GM21367 (cell line): ENCODE results near the gene CIROP.

Experiments
- ATAC-seq: cut with Tn5 transposase; IDR thresholded peaks from one replicate; pipeline ENCODE4 v1.9.1; 2021; ENCODE audit not compliant: unreplicated experiment

Gene CIROP

DNA sequence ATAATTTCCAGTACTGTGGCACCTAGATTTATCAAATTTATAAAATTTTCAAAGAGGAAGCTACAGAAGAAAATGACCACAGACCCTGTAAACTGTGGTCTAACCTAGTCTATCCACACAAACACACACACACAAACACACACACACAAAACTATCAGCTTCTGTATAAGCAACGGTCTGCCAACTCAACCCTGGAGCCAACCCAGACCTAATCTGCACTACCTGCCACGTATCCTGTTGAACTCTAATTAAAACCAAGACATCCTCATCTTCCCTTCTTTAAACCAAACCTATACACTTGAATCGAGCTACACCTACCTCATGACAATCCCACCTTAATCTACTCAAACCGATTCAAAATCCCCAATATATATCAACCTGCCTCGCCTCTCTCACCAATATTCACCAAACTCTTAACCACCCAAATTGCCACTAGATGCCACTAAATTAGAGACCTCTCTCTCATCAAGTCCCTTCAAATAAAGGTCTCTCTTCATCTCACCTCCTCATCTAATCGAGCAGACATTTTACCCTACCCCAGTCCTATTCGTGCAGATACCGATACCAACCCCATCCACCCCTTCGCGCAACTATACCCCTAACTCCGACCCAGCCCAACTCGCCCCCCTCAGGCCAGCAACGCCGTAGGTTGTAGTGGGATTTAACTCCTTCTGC, 10.7 kb downstream of the CIROP start:
- ATAC-seq: no peak

DNA sequence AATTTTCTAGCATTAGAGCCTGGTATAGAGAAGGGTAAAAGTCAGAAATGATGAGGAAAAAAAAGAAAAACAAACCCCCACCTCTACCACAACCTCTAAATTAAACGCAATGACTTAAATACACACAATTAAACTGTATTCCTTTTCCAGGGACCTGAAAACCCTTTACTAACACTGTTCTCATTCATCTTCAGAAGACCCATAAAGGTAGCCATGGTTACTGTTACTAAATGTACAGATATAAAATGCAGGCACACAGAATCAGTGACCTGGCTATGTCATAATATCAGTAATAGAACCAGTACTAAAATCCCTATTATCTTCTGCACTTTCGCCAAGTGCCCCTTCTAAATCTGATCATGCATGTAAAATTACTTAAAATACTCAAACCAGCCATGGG, 11.3 kb downstream of the CIROP start:
- no peak for ATAC-seq

DNA sequence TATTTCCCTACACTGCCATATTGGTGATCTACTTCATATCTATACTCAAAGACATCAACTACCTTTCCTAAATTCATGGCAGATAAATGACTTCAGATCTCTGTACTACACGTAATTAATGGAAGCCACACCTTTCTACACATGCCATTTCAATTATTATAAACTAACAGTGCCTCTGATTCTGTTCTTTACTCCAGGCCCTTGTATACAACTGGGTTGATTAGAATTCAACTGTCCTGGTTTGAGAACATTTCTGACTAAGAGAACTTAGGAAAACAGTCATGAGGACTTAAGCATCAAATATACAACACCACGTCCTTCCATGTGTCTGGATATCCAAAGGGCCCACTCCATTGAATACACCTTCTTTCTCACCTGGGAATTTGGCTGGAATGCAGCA, 11.7 kb downstream of the CIROP start:
- no peak for ATAC-seq

DNA sequence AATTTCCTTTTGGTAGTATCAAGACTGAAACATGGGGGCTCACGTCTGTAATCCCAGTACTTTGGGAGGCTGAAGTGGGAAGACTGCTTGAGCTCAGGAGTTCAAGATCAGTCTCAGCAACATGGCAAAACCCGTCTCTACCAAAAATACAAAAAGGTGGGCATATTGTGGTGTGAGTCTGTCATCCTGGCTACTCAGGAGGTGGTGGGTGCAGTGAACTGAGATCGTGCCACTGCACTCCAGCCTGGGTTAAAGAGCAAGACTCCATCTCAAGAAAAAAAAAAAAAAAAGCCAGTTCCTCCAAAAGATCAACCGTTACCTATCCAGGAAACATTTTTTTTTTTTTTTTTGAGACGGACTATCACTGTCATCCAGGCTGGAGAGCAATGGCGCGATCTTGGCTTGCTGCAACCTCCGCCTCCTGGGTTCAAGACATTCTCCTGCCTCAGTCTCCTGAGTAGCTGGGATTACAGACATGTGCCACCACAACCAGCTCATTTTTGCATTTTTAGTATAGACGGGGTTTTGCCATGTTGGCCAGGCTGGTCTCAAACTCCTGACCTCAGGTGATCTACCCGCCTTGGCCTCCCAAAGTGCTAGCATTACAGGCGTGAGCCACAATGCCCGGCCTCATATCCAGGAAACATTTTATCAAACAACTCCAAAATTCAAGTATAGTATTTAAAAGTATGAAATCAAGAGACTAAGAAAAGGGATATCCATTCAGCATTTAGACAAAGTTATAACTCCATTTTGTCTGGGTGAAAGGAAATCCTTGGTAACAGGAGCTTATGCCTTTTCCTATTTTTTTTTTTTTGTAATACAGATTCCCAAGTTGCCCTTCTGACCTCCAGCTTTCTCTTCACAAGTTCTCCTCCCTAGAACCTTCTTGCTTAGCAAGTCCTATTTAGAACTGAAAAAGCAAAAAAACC, 13.2 kb downstream of the CIROP start:
- no peak for ATAC-seq

DNA sequence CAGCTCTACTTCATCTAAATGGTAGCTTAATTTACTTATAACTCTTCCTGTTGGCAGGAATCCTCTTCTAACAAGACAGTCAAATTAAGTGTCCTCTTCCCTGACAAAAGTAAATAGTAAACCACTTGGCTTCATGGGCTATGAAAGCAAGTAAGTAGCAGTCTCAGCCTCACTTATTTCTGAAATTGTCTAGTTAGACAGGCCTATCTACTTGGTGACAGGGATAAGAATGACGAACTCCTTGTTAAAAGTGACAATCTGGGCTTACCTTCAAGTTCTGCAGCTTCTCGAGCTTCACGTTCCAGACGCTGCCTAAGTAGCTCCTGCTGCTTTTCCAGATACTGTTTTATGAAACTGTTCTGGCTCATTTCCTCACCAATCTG, 14.5 kb downstream of the CIROP start:
- ATAC-seq: no peak

DNA sequence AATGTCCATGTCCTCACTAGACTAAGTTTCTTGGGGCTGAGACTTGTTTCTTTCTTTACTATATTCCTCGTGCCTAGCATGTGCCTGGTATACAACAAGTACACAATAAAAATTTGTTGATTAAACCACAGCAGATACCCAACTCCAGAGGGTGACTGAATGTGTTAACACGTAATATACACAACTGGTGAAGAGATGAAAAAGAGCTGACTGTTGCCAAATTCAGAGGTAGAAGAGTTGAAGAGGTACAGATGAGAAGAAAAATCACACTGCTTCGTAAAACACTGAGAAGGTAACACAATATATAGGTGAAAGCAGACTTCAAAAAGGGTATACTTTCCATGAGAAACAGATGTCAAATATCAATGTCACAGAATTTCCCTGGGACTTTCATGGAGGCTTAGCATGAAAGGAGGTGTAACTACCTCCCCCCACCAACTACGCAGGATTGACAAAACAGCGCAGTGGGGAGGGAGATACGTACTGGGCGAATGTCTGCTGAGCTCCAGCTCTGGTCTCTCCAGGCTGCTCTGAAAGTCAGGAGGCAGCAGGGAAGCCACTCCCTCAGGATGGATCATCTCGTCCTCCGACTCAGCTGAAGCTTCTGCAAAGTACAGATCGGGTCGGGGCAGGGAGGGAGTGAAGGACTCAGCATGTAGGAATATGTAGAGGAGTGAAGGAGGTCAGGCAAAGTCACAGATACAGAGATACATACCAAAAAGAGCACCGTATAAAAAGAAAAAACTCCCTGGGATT, 15.1 kb downstream of the CIROP start:
- no peak for ATAC-seq

DNA sequence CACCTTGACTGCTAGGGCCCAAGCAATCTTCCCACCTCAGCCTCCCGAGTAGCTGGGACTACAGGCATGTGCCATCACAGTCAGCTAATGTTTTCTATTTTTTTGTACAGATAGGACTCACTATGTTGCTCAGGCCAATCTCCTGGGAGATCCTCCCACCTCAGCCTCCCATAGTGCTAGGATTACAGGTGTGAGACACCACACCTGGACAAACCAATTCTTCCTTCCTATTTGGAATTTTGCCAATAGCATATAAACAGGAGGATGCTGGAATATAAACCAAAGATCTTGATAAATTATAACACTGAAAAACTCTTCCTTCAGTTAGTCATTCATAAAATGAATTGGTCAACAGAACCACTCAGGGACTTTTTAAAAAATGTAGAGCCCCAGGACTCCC, 18.2 kb downstream of the CIROP start:
- ATAC-seq: no peak

DNA sequence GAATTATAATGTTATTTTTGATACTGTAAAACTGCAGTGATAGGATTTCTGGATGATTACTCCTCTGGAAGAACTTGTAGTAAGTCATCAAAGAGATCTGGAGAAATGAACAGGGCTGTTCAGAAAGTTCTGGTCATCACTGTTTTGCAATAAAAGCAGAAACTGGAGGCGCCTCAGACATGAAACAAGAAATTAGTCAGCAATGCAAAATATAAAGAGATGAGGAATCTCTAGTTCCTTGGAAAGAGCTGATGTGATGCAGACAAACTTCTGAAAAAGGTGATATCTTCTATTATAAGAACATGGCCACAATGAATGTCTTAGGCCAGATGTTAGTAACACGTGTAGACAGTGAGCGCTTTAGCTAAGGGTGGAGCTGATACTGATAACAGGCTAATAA, 19.3 kb downstream of the CIROP start:
- ATAC-seq: no peak

DNA sequence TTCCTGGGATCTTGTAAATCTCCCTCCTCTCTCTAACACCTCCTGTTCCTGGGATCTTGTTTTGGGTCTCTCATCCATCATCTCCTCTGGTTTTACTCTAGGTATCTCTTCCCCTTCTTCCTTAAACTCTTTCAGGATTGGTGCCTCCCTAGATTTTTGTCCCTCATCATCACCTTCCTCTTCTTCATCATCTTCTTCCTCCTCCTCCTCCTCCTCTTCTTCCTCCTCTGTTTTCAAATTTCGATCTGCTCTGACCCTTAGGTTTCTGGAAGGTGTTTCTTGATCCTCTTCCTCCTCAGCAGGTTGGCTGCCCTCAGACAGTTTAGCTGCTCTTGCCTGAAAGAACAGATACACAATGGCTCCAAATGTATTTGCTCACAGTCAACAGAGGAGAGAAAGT, 24.3 kb downstream of the CIROP start:
- ATAC-seq: no peak

DNA sequence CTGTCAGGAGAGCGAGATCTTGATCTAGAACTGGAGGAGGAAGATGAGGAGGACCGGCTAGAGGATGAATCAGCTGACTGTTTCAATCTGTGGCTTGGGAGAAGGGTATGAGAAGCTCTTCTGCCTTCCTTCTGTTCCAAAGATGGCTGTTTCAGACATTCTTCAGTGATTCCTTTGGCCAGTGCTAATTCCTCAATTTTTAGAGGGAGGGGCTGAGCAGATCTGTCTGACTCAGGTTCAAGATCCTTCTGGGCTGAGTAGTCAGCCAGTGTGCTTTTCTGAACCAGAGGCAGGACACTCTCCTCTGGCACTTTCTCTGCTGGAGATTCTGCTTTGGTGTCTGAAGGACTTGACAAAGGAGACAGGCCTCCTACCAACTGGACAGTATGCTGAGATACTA, 25.1 kb downstream of the CIROP start:
- no peak for ATAC-seq

DNA sequence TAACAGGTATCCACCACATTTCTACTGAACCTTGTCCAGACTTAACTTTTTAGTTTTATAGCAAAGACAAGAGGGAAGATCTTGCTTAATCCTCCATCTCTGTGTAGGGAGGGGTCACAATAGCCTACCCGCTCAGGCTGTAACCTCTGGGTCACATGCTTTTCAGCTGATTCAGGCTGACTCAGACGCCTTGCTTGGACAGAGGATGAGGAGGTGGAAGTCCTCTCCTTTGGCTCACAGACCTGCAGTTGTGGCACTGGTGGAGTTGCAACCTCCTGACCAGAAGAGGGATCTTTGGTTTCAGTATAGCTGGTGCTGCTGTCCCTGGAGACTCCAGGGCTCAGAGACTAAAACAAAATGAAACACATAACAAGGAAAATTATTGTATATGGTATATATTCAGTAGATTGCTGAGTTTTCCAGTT, 26.1 kb downstream of the CIROP start:
- ATAC-seq: no peak

DNA sequence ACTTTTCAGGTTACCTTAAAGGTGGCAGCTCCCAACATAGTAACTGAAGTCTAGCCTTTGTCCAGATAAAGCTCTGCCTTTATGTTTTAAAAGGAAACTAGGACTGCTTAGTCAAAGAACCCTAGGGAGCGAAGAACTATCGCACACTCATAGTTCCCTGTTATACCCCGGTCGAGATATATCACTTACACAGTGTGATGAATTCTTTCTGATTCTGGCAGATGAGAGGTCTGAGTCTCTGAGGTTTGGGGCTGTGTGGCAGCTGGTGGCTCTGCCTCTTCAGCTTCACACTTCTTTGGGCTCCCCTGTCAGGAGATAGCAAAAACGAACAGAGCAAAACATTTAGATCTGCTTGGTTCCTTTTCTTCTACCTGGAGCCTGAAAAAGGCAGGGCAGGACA, 26.8 kb downstream of the CIROP start:
- no peak for ATAC-seq

DNA sequence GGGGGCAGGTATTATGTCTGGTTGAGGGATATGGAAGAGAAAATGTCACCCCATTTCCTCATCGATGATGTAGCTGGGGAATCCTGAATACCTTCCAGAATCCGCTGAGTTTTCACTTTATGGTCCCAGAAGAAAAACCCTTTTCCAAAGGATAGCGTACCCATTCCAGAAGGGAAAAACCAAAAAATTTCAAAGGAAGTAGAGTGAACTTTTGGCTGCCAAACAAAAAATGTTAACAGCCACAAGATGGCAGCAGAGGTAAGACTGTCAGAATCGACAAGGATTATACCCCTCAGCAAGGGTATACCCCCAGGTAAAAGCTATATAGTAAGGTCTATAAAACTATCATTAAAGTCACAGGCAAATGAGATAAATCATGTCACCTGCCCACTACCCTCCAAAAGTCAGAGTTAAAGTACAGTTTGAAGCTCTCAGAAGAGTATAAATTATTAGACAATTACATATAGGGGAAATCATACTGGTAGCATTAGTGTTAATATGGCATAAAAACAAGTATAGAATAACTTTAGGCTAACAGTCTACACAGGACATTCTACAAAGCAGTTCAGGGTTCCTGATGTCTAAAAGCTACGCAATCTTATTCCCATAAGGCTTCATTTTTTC, 27.9 kb downstream of the CIROP start:
- ATAC-seq: no peak

DNA sequence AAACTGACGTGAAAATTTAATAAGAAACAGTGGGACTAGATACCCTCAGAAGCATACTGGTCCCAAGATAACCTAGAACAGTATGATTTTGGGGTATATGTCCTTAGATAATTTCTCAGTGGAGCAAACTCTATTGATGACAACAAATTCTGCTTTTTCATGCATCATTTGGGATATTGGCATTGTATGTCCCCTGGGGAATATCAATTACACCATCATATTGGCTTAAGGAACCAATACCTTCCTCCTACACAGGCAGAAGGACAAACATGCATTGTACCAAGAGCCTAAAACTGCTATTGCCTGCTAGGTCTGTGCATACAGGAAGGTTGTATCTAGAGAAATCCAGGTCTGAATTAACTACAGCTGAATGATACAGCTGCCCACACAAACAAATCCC, 29.9 kb downstream of the CIROP start:
- no peak for ATAC-seq

DNA sequence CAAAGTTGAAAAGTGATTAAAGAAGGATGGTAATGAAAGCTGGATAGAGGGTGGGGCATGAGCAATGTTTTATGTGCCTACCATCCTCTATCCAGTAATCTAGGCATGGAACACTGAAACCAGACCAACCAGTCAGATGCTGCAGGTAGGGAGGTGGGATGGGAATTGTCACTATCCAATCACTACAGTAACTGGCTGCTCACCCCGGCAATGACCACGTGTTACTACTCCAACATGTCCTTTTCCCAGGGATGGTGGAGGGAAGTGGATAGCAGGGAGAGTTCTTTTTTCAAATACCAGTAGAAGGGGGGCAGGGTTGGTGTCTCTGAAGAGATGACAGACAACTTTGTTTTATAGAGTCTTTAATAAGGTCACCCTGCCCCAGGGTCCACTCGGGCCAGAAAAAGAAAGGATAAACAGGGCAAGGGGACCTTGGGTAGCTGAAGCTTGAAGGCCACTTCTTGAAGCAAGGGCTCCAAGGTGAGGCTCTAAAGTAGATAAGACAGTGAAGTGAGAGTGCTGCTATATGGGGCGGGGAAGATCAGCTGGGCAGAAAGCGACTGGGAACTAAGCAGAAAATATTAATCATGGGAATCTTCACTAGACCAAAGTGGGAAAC, 32.8 kb downstream of the CIROP start:
- no peak for ATAC-seq

DNA sequence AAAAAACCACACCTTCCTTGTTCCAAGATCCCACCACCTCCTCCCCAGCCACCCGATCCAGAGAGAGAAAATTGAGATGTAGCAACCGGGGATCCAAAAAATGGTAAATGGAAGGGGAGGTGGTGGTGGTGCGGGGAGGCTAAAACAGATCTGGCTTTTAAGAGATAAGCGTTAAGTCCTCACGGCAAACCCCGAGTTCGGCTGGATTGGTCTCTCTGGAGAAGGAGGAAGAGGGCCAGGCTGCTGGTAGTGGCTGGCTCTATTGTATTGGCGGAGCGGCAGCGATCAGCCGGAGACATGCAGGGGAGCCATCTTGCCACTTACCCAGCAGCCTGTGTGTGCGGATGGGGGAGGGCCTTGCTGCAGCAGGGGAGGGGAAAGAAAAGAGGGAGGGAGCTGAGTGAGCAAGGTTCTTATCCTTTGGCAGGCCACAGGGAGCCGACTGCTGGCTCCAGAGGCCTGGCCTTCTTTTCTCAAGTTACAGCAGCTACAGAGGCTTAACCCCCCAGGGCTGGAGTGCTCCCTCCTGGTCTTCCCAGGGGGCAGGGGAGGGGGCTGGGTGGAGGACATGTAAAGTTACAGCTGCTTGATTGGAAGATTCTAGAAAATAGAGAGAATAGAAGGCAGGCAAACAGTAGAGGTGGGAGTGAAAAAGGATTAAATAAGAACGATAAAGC, 33.4 kb downstream of the CIROP start:
- peak; percentile 91 for ATAC-seq

DNA sequence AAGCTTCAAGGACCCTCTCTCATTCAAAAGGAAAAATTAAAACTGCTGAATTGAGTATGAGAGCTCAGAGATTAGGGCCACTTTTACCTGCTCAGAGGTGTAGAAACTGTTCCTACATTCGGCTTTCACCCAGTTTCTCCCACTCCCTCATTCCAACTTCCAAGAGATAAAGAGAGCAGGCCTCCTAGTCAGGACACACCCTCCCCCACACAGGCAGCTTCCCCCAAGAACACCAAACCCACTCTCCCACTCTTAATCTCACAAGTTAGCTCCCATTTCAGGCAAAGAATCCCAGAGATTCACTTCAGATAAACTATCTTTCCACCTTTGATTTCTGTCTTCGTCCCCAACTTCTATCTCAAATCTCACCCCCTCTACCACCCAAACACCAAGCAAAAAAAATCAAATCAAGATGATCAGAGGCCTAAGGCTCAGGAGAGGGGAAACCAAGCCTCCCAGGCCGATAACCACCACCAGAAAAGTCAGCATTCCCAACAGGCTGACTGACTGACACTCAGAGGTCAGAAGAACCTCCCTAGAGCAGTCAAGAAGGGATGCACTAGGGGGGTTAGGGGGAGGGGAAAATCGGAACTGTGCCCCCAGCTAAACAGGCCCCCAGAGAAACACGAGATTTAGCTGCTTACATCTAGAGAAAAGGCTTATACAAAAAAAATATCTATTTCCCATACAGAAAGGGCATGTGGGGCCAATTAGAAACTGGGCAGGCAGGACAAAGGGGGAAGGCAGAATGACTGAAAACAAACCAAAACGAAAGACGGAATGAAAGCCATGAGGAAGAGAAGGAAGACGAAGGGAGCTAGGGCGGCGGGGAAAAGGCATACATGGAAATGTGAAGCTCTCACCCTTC, 34.3 kb downstream of the CIROP start:
- ATAC-seq: no peak

DNA sequence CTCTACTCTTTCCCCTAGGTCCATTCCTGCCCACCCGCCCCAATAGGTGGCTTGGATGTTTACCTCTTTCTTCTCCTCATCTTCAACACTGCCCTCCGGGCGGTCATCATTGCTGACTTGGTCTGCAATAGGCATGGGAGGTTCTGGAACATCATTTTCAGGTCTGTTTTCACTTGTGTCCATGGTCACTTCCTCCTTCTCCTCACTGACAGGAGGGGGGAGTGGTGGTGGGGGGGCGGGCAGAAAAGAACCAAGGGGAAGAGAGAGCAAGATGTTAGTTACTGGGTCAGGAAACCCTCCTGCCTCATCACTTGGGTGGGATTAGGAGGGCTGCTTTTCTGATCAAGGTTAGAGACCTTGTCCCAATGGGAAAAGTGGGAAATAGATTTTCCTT, 35.4 kb downstream of the CIROP start:
- no peak for ATAC-seq

DNA sequence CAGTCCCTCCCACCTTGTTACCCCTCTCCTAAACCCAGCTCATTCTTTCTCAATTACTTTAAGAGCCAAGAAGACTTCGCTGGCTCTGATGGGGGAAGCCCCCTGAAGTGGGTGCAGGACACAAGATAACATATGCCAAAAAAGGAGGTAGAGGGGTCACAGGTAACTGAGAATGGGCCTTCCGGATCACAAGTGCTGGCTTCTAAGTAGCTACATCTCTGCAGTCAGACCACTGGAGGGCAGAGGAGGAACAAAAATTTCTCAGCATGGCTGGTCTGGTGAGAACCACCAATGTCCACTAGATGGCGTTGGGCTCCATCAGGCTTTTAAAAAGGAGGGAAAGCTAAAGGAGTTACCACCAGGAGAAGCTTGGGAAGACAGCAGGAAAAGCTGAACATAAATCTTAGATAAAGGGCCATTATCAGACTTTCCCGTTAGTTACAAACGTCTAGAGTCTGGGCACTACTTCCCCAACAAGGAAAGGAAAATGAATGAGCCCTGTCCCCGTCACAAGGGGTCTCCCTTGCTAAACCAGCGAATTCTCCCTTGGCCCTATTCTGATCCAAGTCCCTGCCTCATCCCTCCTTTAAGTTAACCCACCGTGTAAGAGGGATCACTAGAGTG, 35.9 kb downstream of the CIROP start:
- ATAC-seq: peak; percentile 64
